Psoas muscle (tissue), 8 donors: ENCODE measurements around the gene ENAH. TPM values are rescaled to one million over a fixed set of nuclear protein-coding genes. Genes with fewer than 3 reads are reported as not detected.

Experiments
- ATAC-seq, 4 donors: fragments of 200-7000 bp; cut with Tn5 transposase; one replicate each; pipeline ENCODE4 v1.9.1; 2020; ENCODE audit warnings: moderate library complexity in 3 of 4, mild to moderate bottlenecking in 2 of 4
- DNase-seq, 2 donors: peaks; one replicate each; pipeline ENCODE4 v3.0.0-alpha.2; 2020
- H3K27ac ChIP-seq: fragments of 200-600 bp; one replicate; pipeline ENCODE4 v1.8.0; 2022
- H3K27me3 ChIP-seq, 3 donors: fragments of 200-600 bp in 1 of 3; one replicate each; pipeline versions ENCODE4 v1.6.1 to v1.8.0; 2013 to 2022; ENCODE audit warnings: low read length in 2 of 3, mild to moderate bottlenecking in 2 of 3, moderate library complexity in 1 of 3; ENCODE audit not compliant: insufficient read depth in 3 of 3
- H3K36me3 ChIP-seq, 2 donors: fragments of 200-600 bp in 1 of 2; one replicate each; pipeline versions ENCODE4 v1.6.1 to v1.8.0; 2013 to 2022; ENCODE audit warnings: low read depth in 1 of 2, mild to moderate bottlenecking in 1 of 2, moderate library complexity in 1 of 2; ENCODE audit not compliant: insufficient read depth in 1 of 2
- H3K4me1 ChIP-seq: fragments of 200-600 bp; one replicate; pipeline ENCODE4 v1.8.0; 2022
- H3K4me3 ChIP-seq: fragments of 200-600 bp; one replicate; pipeline ENCODE4 v1.8.0; 2022; ENCODE audit warnings: mild to moderate bottlenecking
- H3K9me3 ChIP-seq: fragments of 200-600 bp; one replicate; pipeline ENCODE4 v1.8.0; 2022
- CTCF ChIP-seq: fragments of 200-600 bp; IDR thresholded peaks from one replicate; pipeline ENCODE4 v1.8.0; 2022; ENCODE audit warnings: antibody characterized with exemption
- WGBS, 3 donors: extraction: QIAGEN DNeasy Blood & Tissue Kit; methylation state at CpG; one replicate each; pipeline versions ENCODE4 v1.1.6 to v1.1.7; 2013; 5-methylcytosine and 5-hydroxymethylcytosine counted together
- intact Hi-C, 2 donors: fragments of 100-400 bp; cut with DNase I; formaldehyde crosslinking; loops; one replicate each; pipeline versions ENCODE4 v1.11.0 to v1.14.2; 2022
- polyA plus RNA-seq, 3 donors: library from polyadenylated mRNA; stranded (reverse); fragments of 200-250 nt; gene quantifications; one replicate each; pipeline ENCODE4 v1.2.3, GENCODE V29; 2013
- total RNA-seq, 4 donors: library from RNA; stranded (reverse); fragmentation: NEBNext Ultra II Directional in 2 of 4; extraction: Animal tissue kit (Norgen Biotek cat#: 25700) in 2 of 4; gene quantifications; one replicate each; pipeline versions ENCODE4 v1.2.1 to v1.2.4, GENCODE V29; 2021 to 2023
- donor health status: healthy with polysubstance abuse.
- donor health status: DM: no; HTN: no; CAD: no; lungs with moderate emphysema.
- donor health status: Bipolar disorder and iron deficiency.
- donor health status: healthy.
- donor health status: DM: yes; HTN: yes; CAD: no.
- donor health status: DM: no; HTN: no; CAD: no.
- donor health status: DM: no; HTN: no; CAD: no.
- donor health status: DM: yes; HTN: yes; CAD: no.

Gene ENAH
- total and polyA plus RNA-seq, 7 donors, result 17.1 to 262 (median 119) TPM

DNA sequence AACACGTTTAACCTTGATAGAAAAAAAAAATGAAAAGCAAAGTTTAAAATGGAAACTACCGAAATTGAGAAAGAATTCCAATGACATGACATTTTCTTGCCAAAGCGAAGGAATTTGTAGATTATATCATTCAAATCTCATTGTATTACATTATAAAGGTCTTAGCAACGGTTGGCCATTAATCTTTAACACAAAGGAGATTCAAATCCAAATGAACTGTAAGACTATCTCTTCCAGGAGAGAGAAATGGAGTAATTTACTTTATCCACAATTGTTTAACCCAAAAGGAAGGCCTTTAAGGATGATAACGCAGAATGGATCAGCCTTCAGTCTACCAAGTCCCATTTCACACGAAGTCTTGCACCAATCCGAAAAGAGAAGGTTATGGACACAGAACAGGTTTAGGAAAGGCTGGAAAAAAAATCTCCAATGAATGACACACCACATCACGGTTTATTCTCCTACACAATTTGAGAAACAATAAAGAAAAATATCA, 1.5 kb downstream of the ENAH start:
- H3K36me3 ChIP-seq, result no peaks in the 10 kb centered on the region
- no peaks in the 10 kb centered on the region for H3K27me3 ChIP-seq
- DNase-seq (no peak), ATAC-seq (no peak)
- intact Hi-C loops, result loop anchor here (5.0 to 10.0 kb wide), 3 partner anchors 57 to 166 kb away; no protein-coding TSS in a partner anchor
- H3K4me1 ChIP-seq, result peaks cover 47% of the 10 kb centered on the region
- no peaks in the 10 kb centered on the region for H3K9me3 ChIP-seq
- WGBS, 3 donors, result 11 to 17% (median 13%) methylated on average over 8 of the region's 8 CpGs
- TF ChIP-seq CTCF, result no peak
- peak overlapping the region; percentile 85 for H3K4me3 ChIP-seq
- peak overlapping the region; percentile 99 for H3K27ac ChIP-seq

DNA sequence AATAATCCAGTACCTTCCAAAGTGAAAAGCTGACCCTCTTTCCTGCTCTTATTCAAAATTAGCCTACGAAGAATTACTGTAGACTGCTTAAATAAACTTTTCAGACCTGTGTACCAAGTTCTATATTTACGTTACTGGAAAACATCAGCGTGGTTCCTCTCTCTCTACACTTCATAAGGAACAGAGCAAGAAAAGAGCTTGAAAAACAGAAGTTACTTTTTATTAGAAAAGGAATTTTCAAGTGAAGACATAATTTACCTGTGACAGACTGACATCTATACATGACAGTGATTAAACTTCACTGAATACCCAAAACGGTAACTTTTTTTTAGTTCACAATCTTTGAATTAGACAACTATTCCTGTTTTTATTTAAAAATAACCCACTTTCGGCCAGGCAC, 2.7 kb downstream of the ENAH start:
- TF ChIP-seq CTCF, result no peak
- Histone ChIP-seq H3K36me3 (no peaks in the 10 kb centered on the region), H3K4me3 (peak overlapping the region; percentile 85), H3K4me1 (peaks cover 49% of the 10 kb centered on the region), H3K27ac (peak overlapping the region; percentile 99), H3K27me3 (no peaks in the 10 kb centered on the region), H3K9me3 (no peaks in the 10 kb centered on the region)
- ATAC-seq (no peak), DNase-seq (no peak)
- 34 to 55% (median 37%) methylated on average over 5 of the region's 5 CpGs for WGBS, 3 donors
- intact Hi-C loops, result loop anchor here (5.0 to 10.0 kb wide), 3 partner anchors 55 to 167 kb away; no protein-coding TSS in a partner anchor

GRCh38 chr1:225645194-225645895, 7.6 kb downstream of the ENAH start:
- Histone ChIP-seq H3K9me3 (no peaks in the 10 kb centered on the region), H3K4me1 (peaks cover 60% of the 10 kb centered on the region), H3K27ac (no peak overlapping the region), H3K4me3 (no peak overlapping the region), H3K36me3 (peaks cover 0 to 17% of the 10 kb centered on the region in 2 donors), H3K27me3 (no peaks in the 10 kb centered on the region)
- intact Hi-C loops, result loop anchor here (5.0 to 10.0 kb wide), 3 partner anchors 33 to 101 kb away; no protein-coding TSS in a partner anchor
- 69 to 86% (median 70%) methylated on average over 6 of the region's 6 CpGs for WGBS, 3 donors
- DNase-seq, result no peak
- TF ChIP-seq CTCF, result no peak
- no peak for ATAC-seq

- WGBS, 3 donors, result 83 to 94% (median 91%) methylated on average over 1 of the region's 1 CpG
- H3K4me3 ChIP-seq, result no peak overlapping the region
- peaks cover 0 to 17% of the 10 kb centered on the region in 2 donors for H3K36me3 ChIP-seq
- H3K27ac ChIP-seq, result no peak overlapping the region
- H3K27me3 ChIP-seq, result no peaks in the 10 kb centered on the region
- no peak for ATAC-seq
- H3K9me3 ChIP-seq, result no peaks in the 10 kb centered on the region
- DNase-seq, result no peak
- intact Hi-C loops, result loop anchor here (5.0 to 10.0 kb wide), 3 partner anchors 32 to 100 kb away; no protein-coding TSS in a partner anchor
- peaks cover 55% of the 10 kb centered on the region for H3K4me1 ChIP-seq
- no peak for TF ChIP-seq CTCF
These were observed 8.3 kb downstream of the ENAH start for GRCh38 chr1:225644666-225645065.
